GM12872 (cell line): Measurements from ENCODE around the gene TIMM22.

Experiments
- CTCF ChIP-seq: IDR thresholded peaks from 3 replicates; pipeline ENCODE4 v1.5.1; 2011; ENCODE audit warnings: low read depth, mild to moderate bottlenecking, low read length, moderate library complexity; ENCODE audit not compliant: insufficient read depth

TIMM22 gene

GRCh38 chr17:1001640-1002411 lies 4.9 kb downstream of the TIMM22 start:
- TF ChIP-seq CTCF: no peak

- no peak for TF ChIP-seq CTCF
These were observed 5.5 kb downstream of the TIMM22 start for GRCh38 chr17:1002412-1002753.

GRCh38 chr17:1002771-1003555 lies 6.0 kb downstream of the TIMM22 start:
- TF ChIP-seq CTCF: no peak

GRCh38 chr17:1003633-1003971 lies 6.7 kb downstream of the TIMM22 start:
- no peak for TF ChIP-seq CTCF

GRCh38 chr17:1003972-1004768 lies 7.2 kb downstream of the TIMM22 start:
- TF ChIP-seq CTCF: no peak

GRCh38 chr17:1004769-1005295 lies 7.9 kb downstream of the TIMM22 start:
- TF ChIP-seq CTCF: no peak

GRCh38 chr17:1005361-1005946 lies 8.5 kb downstream of the TIMM22 start:
- TF ChIP-seq CTCF: no peak
